Uterus (tissue), 4 donors: Measurements from ENCODE around the gene SAP30L. TPM values are rescaled to one million over a fixed set of nuclear protein-coding genes. Genes with fewer than 3 reads are reported as not detected.

Experiments
- DNase-seq, 2 donors: peaks; one replicate each; pipeline ENCODE4 v3.0.0-alpha.2; 2019 to 2020
- H3K27ac ChIP-seq, 2 donors: fragments of 200-600 bp; sonication (generic); 1 replicate in 1 of 2; 2 replicates in 1 of 2; pipeline ENCODE4 v1.5.1; 2016 to 2018
- H3K27me3 ChIP-seq, 2 donors: fragments of 200-600 bp; sonication (generic); one replicate each; pipeline ENCODE4 v1.5.1; 2018 to 2019; ENCODE audit warnings: control low read depth in 1 of 2
- H3K36me3 ChIP-seq, 2 donors: fragments of 200-600 bp; sonication (generic); one replicate each; pipeline ENCODE4 v1.5.1; 2019; ENCODE audit warnings: control low read depth in 1 of 2
- H3K4me1 ChIP-seq, 2 donors: fragments of 200-600 bp; sonication (generic); one replicate each; pipeline ENCODE4 v1.5.1; 2018 to 2019; ENCODE audit warnings: control low read depth in 1 of 2
- H3K4me3 ChIP-seq, 2 donors: fragments of 200-600 bp; sonication (generic); 1 replicate in 1 of 2; 2 replicates in 1 of 2; pipeline ENCODE4 v1.5.1; 2018 to 2019; ENCODE audit warnings: mild to moderate bottlenecking in 1 of 2
- H3K9me3 ChIP-seq, 2 donors: fragments of 200-600 bp; sonication (generic); one replicate each; pipeline ENCODE4 v1.5.1; 2019; ENCODE audit warnings: control low read depth in 1 of 2
- CTCF ChIP-seq, 4 experiments: fragments of 200-600 bp in 2 of 4; fragments of 450-650 bp in 2 of 4; sonication (generic) in 2 of 4; IDR thresholded peaks; one replicate each; pipeline ENCODE4 v1.5.1; 2016 to 2019; ENCODE audit warnings: antibody characterized with exemption in 4 of 4, mild to moderate bottlenecking in 2 of 4, moderate library complexity in 1 of 4
- POLR2A ChIP-seq, 2 donors: fragments of 450-650 bp; IDR thresholded peaks; one replicate each; pipeline ENCODE4 v1.6.1; 2016; ENCODE audit warnings: antibody characterized with exemption in 2 of 2, mild to moderate bottlenecking in 1 of 2, moderate library complexity in 1 of 2
- intact Hi-C: fragments of 100-400 bp; cut with DNase I; formaldehyde crosslinking; loops from one replicate; pipeline ENCODE4 v1.15.1; 2023; ENCODE audit warnings: low total_unique reads
- total RNA-seq, 4 donors: library from RNA; depleted of rRNA in 3 of 4; stranded (reverse); fragments of >200 nt in 3 of 4; gene quantifications; one replicate each; pipeline versions ENCODE4 v1.1.0 to v1.2.4, GENCODE V29; 2014 to 2023
- donor health status: DM: yes; HTN: yes; CAD: no.

Gene SAP30L
- total RNA-seq, 4 donors from 2014 or later: 9.5 to 61.7 (median 31.2) TPM

GRCh38 chr5:154429341-154429740 lies 16.5 kb upstream of the SAP30L start:
- intact Hi-C loops: no loop called here
- H3K36me3 ChIP-seq: no peaks in the 10 kb centered on the region
- H3K4me3 ChIP-seq: no peak overlapping the region
- DNase-seq: no peak
- H3K27me3 ChIP-seq: no peaks in the 10 kb centered on the region
- TF ChIP-seq POLR2A (IDR thresholded peaks at IDR 0.05) (no peak), CTCF (IDR thresholded peaks at IDR 0.05) (no peak)
- H3K27ac ChIP-seq: no peak overlapping the region
- no peaks in the 10 kb centered on the region for H3K4me1 ChIP-seq
- H3K9me3 ChIP-seq: no peaks in the 10 kb centered on the region

DNA sequence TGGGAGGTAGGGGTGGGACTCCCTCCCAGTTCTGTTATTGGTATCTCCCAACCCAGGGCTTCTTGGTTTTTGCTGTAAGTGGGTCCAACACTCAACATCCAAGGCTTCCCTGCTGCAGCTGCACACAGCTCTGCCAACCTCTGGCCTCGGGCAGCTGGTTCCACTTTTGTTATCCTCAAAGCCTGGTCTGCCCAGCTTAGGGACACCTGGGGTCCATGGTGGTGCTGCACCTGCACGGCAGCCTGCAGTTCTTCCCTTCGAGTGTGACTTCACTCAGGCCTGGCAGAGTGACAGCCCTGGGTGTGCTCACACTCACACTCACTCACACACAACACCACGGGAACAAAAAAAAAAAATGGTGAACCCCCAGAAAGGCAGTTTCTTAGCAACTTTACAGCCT lies 15.3 kb upstream of the SAP30L start:
- DNase-seq: no peak
- H3K27me3 ChIP-seq: no peaks in the 10 kb centered on the region
- intact Hi-C loops: no loop called here
- H3K27ac ChIP-seq: no peak overlapping the region
- H3K36me3 ChIP-seq: no peaks in the 10 kb centered on the region
- H3K4me1 ChIP-seq: no peaks in the 10 kb centered on the region
- no peaks in the 10 kb centered on the region for H3K9me3 ChIP-seq
- no peak for TF ChIP-seq POLR2A (IDR thresholded peaks at IDR 0.05)
- TF ChIP-seq CTCF (IDR thresholded peaks at IDR 0.05): no peak
- no peak overlapping the region for H3K4me3 ChIP-seq

GRCh38 chr5:154430961-154431630 lies 14.7 kb upstream of the SAP30L start:
- TF ChIP-seq POLR2A (IDR thresholded peaks at IDR 0.05) (no peak), CTCF (IDR thresholded peaks at IDR 0.05) (no peak)
- Histone ChIP-seq H3K36me3 (no peaks in the 10 kb centered on the region), H3K4me1 (no peaks in the 10 kb centered on the region), H3K27ac (no peak overlapping the region), H3K4me3 (no peak overlapping the region), H3K9me3 (no peaks in the 10 kb centered on the region), H3K27me3 (no peaks in the 10 kb centered on the region)
- DNase-seq: no peak
- intact Hi-C loops: no loop called here

- Histone ChIP-seq H3K27me3 (no peaks in the 10 kb centered on the region), H3K36me3 (no peaks in the 10 kb centered on the region), H3K27ac (no peak overlapping the region), H3K4me3 (no peak overlapping the region), H3K4me1 (no peaks in the 10 kb centered on the region), H3K9me3 (no peaks in the 10 kb centered on the region)
- TF ChIP-seq CTCF (IDR thresholded peaks at IDR 0.05) (no peak), POLR2A (IDR thresholded peaks at IDR 0.05) (no peak)
- intact Hi-C loops: no loop called here
- DNase-seq: no peak
Observed at GRCh38 chr5:154435226-154435625, 10.6 kb upstream of the SAP30L start.

GRCh38 chr5:154437281-154437965 lies 8.4 kb upstream of the SAP30L start:
- no peak for DNase-seq
- Histone ChIP-seq H3K27me3 (no peaks in the 10 kb centered on the region), H3K4me1 (no peaks in the 10 kb centered on the region), H3K27ac (no peak overlapping the region), H3K9me3 (no peaks in the 10 kb centered on the region), H3K4me3 (no peak overlapping the region), H3K36me3 (no peaks in the 10 kb centered on the region)
- intact Hi-C loops: no loop called here
- TF ChIP-seq POLR2A (IDR thresholded peaks at IDR 0.05): no peak
- no peak for TF ChIP-seq CTCF (IDR thresholded peaks at IDR 0.05)
